Cardiac fibroblast (primary cell): Measurements from ENCODE around the gene OR6B1.

Experiments used
- DNase-seq, 2 donors: peaks; one replicate each; pipeline versions ENCODE4 v3.0.0 to v3.0.0-alpha.2; 2010; ENCODE audit warnings: low read depth in 2 of 2
- H3K4me3 ChIP-seq, 2 donors: replicated peaks in 1 of 2; 1 replicate in 1 of 2; 2 replicates in 1 of 2; pipeline ENCODE4 v1.5.1; 2011; ENCODE audit warnings: low read depth in 2 of 2, low read length in 2 of 2, mild to moderate bottlenecking in 2 of 2, moderate library complexity in 1 of 2
- CTCF ChIP-seq: IDR thresholded peaks from one replicate; pipeline ENCODE4 v1.5.1; 2011; ENCODE audit warnings: low read depth, mild to moderate bottlenecking, low read length, inconsistent platforms

OR6B1 gene

GRCh38 chr7:143965280-143965679, 34.8 kb upstream of the OR6B1 start:
- no peak for TF ChIP-seq CTCF
- DNase-seq, result peak; percentile 12 to 35

GRCh38 chr7:143967398-143967797, 32.7 kb upstream of the OR6B1 start:
- DNase-seq, result no peak
- no peak for TF ChIP-seq CTCF
- no peak overlapping the region for H3K4me3 ChIP-seq

More at GRCh38 chr7:143965280-143965679, 34.8 kb upstream of the OR6B1 start:
- no peak overlapping the region for H3K4me3 ChIP-seq

- H3K4me3 ChIP-seq, result no peak overlapping the region
- no peak for TF ChIP-seq CTCF
- no peak for DNase-seq
Measured at GRCh38 chr7:143973870-143974416, 26.2 kb upstream of the OR6B1 start.

- H3K4me3 ChIP-seq, result no peak overlapping the region
- no peak for TF ChIP-seq CTCF
- DNase-seq, result peak in 1 of 2 donors; percentile 15
Measured at GRCh38 chr7:143974459-143974858, 25.7 kb upstream of the OR6B1 start.

- DNase-seq, result peak in 1 of 2 donors; percentile 25
- H3K4me3 ChIP-seq, result no peak overlapping the region
- TF ChIP-seq CTCF, result no peak
Measured at GRCh38 chr7:143975617-143976016, 24.5 kb upstream of the OR6B1 start.

- no peak overlapping the region for H3K4me3 ChIP-seq
- no peak for TF ChIP-seq CTCF
- peak in 1 of 2 donors; percentile 55 for DNase-seq
Measured at GRCh38 chr7:143978585-143978984, 21.5 kb upstream of the OR6B1 start.

- H3K4me3 ChIP-seq, result no peak overlapping the region
- TF ChIP-seq CTCF, result no peak
- peak; percentile 77 to 91 for DNase-seq
Measured at GRCh38 chr7:143979359-143979758, 20.8 kb upstream of the OR6B1 start.
